ENCODE results near the gene OR14A2.

Gene OR14A2

DNA sequence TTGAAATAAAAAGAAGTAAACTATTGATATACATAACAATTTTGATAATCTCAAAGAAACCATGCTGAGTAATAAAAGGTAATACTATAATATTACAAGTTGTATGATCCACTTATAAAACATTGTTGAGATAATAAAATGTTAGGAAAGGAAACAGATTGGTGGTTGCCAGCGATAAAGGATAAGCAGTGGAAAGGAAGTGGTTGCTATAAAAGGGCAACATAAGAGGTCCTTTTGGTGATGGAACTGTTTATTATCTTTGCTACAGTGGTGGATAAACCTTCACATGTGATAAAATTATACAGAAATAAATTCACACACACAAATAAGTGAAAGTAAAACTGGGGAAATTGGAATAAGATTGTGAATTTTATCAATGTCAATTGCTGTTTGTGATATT is 46.6 kb downstream of the OR14A2 start:
- no peaks in the 10 kb centered on the region for H3K79me2 ChIP-seq
- TF ChIP-seq, protein P1, sequence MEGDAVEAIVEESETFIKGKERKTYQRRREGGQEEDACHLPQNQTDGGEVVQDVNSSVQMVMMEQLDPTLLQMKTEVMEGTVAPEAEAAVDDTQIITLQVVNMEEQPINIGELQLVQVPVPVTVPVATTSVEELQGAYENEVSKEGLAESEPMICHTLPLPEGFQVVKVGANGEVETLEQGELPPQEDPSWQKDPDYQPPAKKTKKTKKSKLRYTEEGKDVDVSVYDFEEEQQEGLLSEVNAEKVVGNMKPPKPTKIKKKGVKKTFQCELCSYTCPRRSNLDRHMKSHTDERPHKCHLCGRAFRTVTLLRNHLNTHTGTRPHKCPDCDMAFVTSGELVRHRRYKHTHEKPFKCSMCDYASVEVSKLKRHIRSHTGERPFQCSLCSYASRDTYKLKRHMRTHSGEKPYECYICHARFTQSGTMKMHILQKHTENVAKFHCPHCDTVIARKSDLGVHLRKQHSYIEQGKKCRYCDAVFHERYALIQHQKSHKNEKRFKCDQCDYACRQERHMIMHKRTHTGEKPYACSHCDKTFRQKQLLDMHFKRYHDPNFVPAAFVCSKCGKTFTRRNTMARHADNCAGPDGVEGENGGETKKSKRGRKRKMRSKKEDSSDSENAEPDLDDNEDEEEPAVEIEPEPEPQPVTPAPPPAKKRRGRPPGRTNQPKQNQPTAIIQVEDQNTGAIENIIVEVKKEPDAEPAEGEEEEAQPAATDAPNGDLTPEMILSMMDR (IDR thresholded peaks at IDR 0.05) = no peak
- no peaks in the 10 kb centered on the region for H3K9me3 ChIP-seq (ENCODE audit: control insufficient read depth, low read length)

GRCh38 chr1:247681288-247681897 is 66.5 kb downstream of the OR14A2 start:
- Histone ChIP-seq H3K9me3 (ENCODE audit: control insufficient read depth, low read length) (no peaks in the 10 kb centered on the region), H3K4me3 (ENCODE audit: low read depth, low read length) (no peak overlapping the region), H3K27me3 (ENCODE audit: control insufficient read depth, insufficient read depth, low read length) (no peaks in the 10 kb centered on the region), H3K79me2 (no peaks in the 10 kb centered on the region), H2AFZ (no peak overlapping the region), H3K36me3 (ENCODE audit: control insufficient read depth, insufficient read depth, low read length) (no peaks in the 10 kb centered on the region), H3K4me2 (ENCODE audit: low read length) (no peak overlapping the region), H3K9ac (no peak overlapping the region), H3K4me1 (no peaks in the 10 kb centered on the region), H3K27ac (no peak overlapping the region)
- TF ChIP-seq, protein P1 (IDR thresholded peaks at IDR 0.05) = no peak

More for the DNA sequence above, 46.6 kb downstream of the OR14A2 start:
- Histone ChIP-seq H3K27ac (no peak overlapping the region), H2AFZ (no peak overlapping the region), H3K4me1 (no peaks in the 10 kb centered on the region), H3K27me3 (ENCODE audit: control insufficient read depth, insufficient read depth, low read length) (no peaks in the 10 kb centered on the region), H3K4me3 (ENCODE audit: low read depth, low read length) (no peak overlapping the region), H3K9ac (no peak overlapping the region), H3K4me2 (ENCODE audit: low read length) (no peak overlapping the region), H3K36me3 (ENCODE audit: control insufficient read depth, insufficient read depth, low read length) (no peaks in the 10 kb centered on the region)

DNA sequence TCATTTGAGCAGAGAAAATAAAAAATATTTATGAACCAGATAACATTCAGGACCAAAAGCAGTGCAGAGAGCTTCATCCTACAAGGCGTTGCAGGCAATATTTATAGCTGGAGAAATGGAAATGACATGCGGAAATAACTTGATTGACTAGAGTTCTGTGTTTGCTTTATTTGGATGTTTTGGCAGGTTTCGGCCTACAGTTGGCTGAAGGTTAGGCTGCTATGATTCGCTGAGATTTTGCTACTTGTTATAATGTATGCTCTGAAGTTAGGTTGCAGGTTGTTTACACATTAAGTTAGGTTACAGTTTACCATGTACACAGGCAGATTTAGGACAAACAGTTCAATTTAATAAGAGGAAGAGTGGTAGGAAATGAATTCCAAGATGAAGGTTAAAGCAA is 67.8 kb downstream of the OR14A2 start:
- Histone ChIP-seq H3K9ac (no peak overlapping the region), H3K9me3 (ENCODE audit: control insufficient read depth, low read length) (no peaks in the 10 kb centered on the region), H3K4me2 (ENCODE audit: low read length) (no peak overlapping the region), H3K36me3 (ENCODE audit: control insufficient read depth, insufficient read depth, low read length) (no peaks in the 10 kb centered on the region), H2AFZ (no peak overlapping the region), H3K79me2 (no peaks in the 10 kb centered on the region), H3K27ac (no peak overlapping the region), H3K27me3 (ENCODE audit: control insufficient read depth, insufficient read depth, low read length) (no peaks in the 10 kb centered on the region), H3K4me3 (ENCODE audit: low read depth, low read length) (no peak overlapping the region), H3K4me1 (no peaks in the 10 kb centered on the region)
- TF ChIP-seq, protein P1 (IDR thresholded peaks at IDR 0.05) = no peak

DNA sequence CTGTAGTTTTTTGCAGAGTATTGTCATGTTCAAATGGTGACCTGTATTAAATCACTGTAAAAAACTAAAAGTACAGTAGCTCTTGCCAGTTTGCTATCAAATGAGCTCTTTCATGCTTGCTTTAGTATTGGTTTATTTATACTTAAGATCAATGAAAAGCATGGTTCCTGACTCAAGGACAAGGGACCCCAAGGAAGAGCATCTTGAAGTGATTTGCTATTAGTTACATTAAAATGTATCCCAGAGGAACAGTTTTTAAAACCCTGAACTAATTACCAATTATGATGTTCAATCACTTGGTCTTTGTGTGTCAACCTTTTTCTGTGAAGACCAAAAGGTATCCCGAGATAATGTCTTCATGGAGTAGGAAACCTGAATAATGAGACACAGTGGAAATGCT is 68.3 kb downstream of the OR14A2 start, which contains the start of gene OR13G1:
Gene OR13G1 (minus strand): TSS at position 101 of the 400 bp plus-strand sequence. CDS start 6,698 bp downstream, outside the sequence.
- no peak within 1 kb of the TSS for H3K4me3 ChIP-seq (ENCODE audit: low read depth, low read length)
- H3K4me2 ChIP-seq (ENCODE audit: low read length) = no peak within 1 kb of the TSS
- no peak within 1 kb of the TSS for H3K27ac ChIP-seq
- no peaks in the 10 kb centered on the region for H3K9me3 ChIP-seq (ENCODE audit: control insufficient read depth, low read length)
- H2AFZ ChIP-seq = no peak within 1 kb of the TSS
- TF ChIP-seq, protein P1 (IDR thresholded peaks at IDR 0.05) = no peak
- no peaks in the 10 kb centered on the region for H3K36me3 ChIP-seq (ENCODE audit: control insufficient read depth, insufficient read depth, low read length)
- no peaks in the 10 kb centered on the region for H3K79me2 ChIP-seq
- no peaks in the 10 kb centered on the region for H3K27me3 ChIP-seq (ENCODE audit: control insufficient read depth, insufficient read depth, low read length)
- H3K9ac ChIP-seq = no peak within 1 kb of the TSS
- H3K4me1 ChIP-seq = no peaks in the 10 kb centered on the region

Measured in parathyroid adenoma (tissue), 2 donors.